Nasal cavity respiratory epithelium epithelial cell of viscerocranial mucosa (primary cell): ENCODE results near the gene SLC39A13. TPM values are rescaled to one million over a fixed set of nuclear protein-coding genes. Genes with fewer than 3 reads are reported as not detected.

Experiments
- total RNA-seq: library from RNA; depleted of rRNA; stranded (reverse); fragments of >200 nt; gene quantifications from 2 replicates; pipeline ENCODE4 v1.2.3, GENCODE V29; 2014

The SLC39A13 gene
- total RNA-seq: 13.3 and 29.6 TPM in 2 replicates

DNA sequence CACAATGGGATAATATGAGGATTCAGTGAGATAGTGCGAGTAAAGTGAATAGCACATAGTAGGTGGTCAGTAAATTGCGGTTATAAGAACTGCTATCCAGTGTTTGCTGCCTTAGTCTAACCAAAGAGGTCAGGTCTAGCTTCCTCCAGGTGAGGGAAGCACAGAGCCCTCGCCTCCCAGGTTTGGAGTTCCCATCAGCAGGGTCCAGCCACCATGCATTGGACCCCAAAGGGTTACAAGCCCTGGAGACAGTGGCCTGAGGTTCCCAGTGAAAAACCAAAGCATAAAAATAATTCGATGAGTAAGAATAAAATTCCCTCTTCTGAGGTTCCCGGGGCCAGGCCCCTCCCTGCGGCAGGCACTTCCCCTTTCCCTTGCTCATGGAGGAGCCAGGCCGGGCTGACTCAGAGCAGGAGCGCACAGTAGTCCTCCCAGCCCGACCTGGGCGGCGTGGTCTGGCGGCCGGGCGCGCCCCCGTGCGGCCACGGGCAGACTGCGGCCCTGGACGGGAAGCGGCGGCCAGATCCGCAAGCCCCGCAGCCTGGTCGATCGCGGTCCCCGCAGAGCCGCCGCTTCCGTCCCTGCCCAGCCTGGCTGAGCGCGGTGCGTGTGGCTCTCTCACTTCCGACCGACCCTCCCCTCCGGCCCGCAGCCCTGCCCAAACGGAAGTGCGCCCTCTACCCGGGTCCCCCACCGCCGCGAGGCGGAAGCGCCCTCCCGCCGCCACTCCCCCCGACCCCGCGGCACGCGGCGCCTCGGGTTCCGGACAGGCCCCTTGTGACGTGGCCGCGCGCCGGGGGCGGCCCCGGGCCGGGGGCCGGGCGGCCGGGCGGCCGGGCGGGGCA, at the start of gene SLC39A13:
TSS of gene SLC39A13 (plus strand) at position 845 of the 845 bp plus-strand sequence. CDS start 1,505 bp downstream, outside the sequence.

GRCh38 chr11:47378010-47378835, 30.2 kb upstream of the SLC39A13 start, which contains the start of gene SPI1:
TSS of gene SPI1 (minus strand) at chr11:47378547. CDS start at chr11:47378353, 194 bp downstream.

GRCh38 chr11:47426062-47426956, 17.9 kb downstream of the SLC39A13 start, which contains the start of gene PSMC3:
TSS of gene PSMC3 (minus strand) at chr11:47426439. CDS start at chr11:47426279, 160 bp downstream.

DNA sequence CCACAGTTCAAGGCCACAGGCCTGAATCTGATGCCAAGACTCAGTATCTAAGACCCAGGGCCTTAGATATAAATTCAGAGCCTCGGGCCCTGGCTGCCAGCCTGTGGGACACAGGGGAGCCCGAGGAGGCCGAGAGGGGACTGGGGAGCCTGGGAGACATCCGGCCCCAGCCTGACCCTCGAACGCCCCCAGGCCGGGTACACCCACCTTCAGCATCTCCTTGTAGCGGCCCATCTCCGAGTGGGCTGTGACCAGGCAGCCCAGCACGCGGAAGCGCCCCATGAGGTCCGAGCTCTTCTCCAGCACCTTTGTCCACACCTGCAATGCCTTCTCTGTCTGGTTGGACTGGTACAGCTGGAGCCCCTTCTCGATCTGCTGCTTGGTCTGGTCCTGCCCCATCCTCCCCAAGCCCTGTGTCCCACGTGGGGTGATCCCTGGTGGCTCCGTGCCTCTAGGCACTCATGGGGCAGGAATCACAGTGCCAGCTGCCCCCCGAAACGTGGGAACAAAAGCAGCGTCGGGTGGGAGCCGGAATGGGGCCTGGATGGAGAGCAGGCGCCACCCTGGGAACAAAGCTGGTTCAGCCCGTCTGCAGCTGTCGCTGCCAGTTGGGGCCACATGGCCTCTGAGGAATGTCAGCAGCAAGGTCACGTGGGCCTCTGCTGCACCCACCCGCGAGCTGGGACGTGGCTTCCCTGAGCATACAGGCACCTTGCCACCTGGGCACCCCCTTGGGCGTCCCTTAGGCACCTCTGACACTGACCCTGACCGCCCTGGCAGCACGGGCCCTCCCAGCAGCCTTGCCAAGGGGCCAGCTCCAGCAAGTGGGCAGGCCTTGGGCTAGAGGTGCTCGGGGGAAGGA, 40.4 kb downstream of the SLC39A13 start, which contains the start of gene RAPSN:
TSS of gene RAPSN (minus strand) at position 571 of the 862 bp plus-strand sequence. CDS start at position 399, 172 bp downstream.

Other genes starting within 250 kb of the SLC39A13 start
- 85.1 and 96.1 TPM in 2 replicates for gene ARFGAP2, start 231.7 kb upstream of the SLC39A13 start, total RNA-seq
- 71.7 and 86.5 TPM in 2 replicates for gene PACSIN3, start 222.2 kb upstream of the SLC39A13 start, total RNA-seq
- 20.6 and 33.2 TPM in 2 replicates for gene DDB2, start 193.6 kb upstream of the SLC39A13 start, total RNA-seq
- 13.0 and 25.1 TPM in 2 replicates for gene ACP2, start 159.8 kb upstream of the SLC39A13 start, total RNA-seq
- 3.3 and 14.7 TPM in 2 replicates for gene NR1H3, start 150.6 kb upstream of the SLC39A13 start, total RNA-seq
- gene MADD, start 138.5 kb upstream of the SLC39A13 start, total RNA-seq: 10.6 and 18.6 TPM in 2 replicates
- gene MYBPC3, start 55.9 kb upstream of the SLC39A13 start, total RNA-seq: not detected in 2 replicates
- gene SPI1, start 30.0 kb upstream of the SLC39A13 start, total RNA-seq: not detected in 2 replicates
- gene PSMC3, start 17.8 kb downstream of the SLC39A13 start, total RNA-seq: 135 and 147 TPM in 2 replicates
- gene RAPSN, start 40.5 kb downstream of the SLC39A13 start, total RNA-seq: 0.34 and 0.36 TPM in 2 replicates
- 100 and 142 TPM in 2 replicates for gene CELF1, start 144.5 kb downstream of the SLC39A13 start, total RNA-seq
- 76.0 and 98.4 TPM in 2 replicates for gene PTPMT1, start 157.0 kb downstream of the SLC39A13 start, total RNA-seq
- gene KBTBD4, start 170.4 kb downstream of the SLC39A13 start, total RNA-seq: 9.0 and 11.3 TPM in 2 replicates
- gene NDUFS3, start 170.5 kb downstream of the SLC39A13 start, total RNA-seq: 46.7 and 63.6 TPM in 2 replicates
- gene FAM180B, start 178.1 kb downstream of the SLC39A13 start, total RNA-seq: not detected in 2 replicates
- gene C1QTNF4, start 185.8 kb downstream of the SLC39A13 start, total RNA-seq: under 0.01 TPM in 1 of 2 replicates, not detected in the other
- 70.1 and 76.6 TPM in 2 replicates for gene MTCH2, start 234.0 kb downstream of the SLC39A13 start, total RNA-seq